GM18907 (cell line): Measurements from ENCODE around the gene ABCA2.
"Not testable (repeated sequence)": the region's sequence is repeated elsewhere in the genome, so short reads cannot be mapped to it uniquely, and the experiment has no call there.

ENCODE experiments used
- ATAC-seq: cut with Tn5 transposase; IDR thresholded peaks from one replicate; pipeline ENCODE4 v1.9.1; 2021; ENCODE audit warnings: mild to moderate bottlenecking, moderate library complexity; ENCODE audit not compliant: unreplicated experiment

Gene ABCA2

DNA sequence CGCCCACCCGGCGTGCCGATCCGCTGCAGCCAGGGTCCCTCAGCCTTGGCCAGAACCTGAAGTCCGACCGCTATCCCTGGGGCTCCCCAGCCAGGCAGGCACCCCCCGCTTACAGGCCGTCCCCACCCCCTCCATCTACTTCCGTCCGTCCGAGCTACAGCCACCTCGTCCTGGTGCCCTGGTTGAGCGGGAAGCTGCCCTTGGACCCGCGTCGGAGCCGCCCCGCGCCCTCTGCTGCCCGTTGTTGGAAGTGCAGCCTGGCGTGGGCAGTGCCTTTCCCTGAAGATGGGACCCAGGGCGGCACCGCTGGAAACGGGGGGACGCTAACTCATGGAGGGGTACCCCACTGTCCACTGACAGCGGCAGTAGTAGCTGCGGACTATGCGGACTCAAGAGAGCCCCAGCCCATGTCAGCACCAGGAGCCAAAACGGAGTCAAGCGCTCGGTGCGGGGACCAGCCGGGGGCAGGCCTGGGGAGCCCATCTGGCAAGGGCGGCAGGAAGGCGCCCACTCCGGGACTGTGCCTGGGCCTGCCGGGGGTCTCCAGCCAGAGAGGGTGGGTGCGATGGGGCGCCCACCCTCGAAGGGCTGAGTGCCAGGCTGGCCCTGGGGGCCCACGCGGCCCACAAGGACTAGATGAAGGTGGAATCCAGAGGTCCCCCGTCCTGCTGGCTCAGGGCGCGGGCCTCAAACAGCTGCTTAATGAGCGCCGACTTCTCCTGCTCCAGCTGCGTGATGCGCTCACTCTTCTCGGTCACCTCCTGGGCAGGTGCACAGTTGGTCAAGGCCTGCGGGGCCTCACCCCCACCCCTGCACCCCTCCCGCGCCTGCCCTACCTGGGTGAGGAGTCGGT lies 36.2 kb upstream of the ABCA2 start:
- ATAC-seq: no peak

DNA sequence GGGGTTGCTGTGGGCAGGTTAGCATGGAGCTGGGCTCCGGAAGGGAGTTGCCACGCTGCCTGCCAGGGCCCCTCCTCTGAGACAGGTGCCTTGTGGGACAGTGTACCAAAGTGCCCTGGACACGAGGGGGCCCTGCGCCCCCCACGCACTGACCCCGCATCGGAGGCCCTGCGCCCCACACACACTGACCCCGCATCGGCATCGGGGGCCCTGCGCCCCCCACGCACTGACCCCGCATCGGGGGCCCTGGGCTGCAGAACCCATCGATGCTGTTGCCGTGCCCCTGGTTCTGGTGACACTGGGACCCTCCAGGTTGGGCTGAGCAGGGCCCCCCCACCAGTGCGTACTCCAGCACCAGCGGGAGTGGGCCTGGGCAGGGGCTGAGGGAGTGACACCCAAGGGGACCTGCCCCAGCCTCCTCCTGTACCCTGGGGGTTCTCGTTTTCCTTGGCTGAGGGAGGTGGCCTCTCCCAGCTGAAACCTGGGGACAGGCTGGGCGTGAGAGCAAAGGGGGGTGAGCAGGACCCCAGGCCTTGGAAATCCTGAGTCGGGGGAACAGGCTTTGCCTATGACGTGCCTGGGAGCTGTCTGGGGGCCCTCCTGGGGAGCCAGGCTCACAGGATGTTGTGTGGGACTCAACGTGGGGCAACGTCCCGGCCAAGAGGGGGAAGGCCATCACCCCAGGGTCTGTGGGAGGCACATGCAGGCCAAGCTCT lies 35.4 kb upstream of the ABCA2 start:
- no peak for ATAC-seq

DNA sequence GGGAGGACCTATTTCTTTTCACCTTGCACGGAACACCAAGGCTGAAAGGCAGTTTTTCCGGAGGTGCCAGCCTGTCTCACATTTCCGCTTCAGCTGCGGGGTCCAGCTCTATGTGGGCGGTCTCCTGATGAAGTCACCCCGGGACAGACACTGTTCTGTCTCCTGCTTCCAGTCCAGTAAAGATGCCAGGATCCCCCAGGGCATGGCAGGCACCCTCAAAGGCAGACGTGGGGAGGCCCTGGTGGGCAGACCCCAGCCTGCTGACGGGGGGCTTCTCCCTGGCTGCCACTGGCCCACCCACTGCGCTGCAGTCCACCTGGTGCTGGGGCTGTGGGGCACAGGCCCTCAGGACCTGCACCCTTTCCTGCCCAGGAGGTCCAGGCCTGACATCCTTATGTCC lies 34.8 kb upstream of the ABCA2 start:
- ATAC-seq: not testable (repeated sequence)

DNA sequence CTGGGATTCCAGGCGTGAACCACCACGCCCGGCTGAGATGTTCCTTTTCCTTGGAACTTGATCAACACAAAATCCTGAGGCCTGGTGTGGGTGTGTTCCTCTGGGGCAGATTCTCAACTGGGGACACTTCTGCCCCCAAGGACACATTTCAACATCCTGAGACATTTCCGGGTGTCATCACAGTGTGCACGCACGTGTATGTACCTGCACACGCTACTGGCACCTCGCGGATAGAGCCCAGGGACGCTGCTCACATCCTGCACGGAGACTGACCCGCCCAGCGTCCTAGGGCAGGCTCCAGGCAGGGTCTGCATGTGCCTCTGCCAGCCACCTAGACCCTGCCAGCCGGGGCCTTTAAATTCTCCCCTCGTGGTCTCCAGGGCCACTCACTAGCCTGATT lies 34.3 kb upstream of the ABCA2 start:
- no peak for ATAC-seq

DNA sequence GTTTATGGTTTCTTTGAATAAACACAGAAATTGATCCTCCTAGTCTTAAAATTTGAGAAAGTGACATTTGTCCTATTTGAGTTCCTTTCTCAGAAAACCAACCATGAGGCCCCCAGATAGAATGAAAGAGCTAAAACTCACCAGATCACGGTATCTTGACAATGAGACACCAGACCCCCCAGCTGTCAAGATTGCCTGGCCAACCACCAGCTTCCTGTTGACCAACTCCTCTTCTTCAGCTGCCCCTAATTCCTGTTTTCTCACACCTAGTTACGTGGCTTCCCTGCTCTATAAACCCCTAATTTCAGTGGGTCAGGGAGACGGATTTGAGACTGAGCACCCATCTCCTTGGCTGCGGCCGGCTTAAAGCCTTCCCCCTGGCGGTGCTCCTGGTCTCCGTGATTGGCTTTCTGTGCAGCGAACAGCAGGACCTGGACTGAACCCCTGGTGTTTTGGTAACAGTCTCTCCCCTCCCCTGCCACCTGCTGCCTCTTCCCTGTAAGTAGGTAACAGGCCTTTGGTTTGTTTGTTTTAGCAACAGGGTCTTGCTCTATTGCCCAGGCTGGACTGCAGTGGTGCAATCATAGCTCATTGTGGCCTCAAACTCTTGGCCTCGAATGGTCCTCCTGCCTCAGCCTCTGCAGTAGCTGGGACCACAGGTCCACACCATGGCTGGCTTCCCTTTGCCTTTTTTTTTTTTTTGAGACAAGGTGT lies 30.6 kb upstream of the ABCA2 start:
- ATAC-seq: no peak

DNA sequence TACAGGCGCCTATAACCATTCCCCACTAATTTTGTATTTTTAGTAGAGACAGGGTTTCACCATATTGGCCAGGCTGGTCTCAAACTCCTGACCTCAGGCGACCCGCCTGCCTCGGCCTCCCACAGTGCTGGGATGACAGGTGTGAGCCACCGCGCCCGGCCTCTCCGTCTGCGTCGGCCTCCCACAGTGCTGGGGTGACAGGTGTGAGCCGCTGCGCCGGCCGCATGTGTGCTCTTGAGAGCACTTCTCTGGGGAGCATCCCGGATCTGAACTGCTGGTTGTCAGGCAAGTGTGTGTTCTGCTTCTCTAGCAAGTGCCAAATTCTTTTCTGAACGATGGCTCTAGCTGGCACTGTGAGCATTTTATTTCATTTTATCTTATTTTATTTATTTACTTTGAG lies 29.5 kb upstream of the ABCA2 start:
- ATAC-seq: no peak

DNA sequence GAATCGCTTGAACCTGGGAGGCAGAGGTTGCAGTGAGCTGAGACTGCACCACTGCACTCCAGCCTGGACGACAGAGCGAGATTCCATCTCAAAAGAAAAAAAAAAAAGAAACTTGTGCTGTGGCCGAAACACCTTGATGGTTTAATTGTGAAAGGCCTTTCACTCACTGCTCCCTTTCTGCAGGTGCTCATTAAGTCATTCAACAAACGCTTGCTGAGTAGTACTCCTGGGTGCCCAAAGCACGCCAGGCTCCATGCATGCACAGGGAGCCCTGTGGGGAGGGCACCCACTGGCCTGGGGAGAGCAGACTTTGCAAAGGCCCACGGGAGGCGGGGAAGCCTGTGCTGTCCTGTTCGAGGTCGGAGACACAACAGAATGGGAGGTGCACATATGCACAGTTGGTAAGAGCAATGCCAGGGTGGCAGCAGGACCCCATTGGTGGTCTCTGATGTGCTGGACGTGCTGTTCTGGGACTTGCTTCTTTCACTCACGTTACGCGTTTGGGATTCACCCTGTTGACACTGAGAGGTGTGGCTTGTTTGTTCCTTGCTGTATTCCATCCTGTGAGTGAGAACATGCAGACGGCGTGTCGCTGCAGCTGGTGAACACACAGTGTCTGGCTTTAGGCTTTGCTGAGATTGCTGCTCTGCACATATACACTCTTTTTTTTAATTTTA lies 28.8 kb upstream of the ABCA2 start:
- ATAC-seq: no peak

DNA sequence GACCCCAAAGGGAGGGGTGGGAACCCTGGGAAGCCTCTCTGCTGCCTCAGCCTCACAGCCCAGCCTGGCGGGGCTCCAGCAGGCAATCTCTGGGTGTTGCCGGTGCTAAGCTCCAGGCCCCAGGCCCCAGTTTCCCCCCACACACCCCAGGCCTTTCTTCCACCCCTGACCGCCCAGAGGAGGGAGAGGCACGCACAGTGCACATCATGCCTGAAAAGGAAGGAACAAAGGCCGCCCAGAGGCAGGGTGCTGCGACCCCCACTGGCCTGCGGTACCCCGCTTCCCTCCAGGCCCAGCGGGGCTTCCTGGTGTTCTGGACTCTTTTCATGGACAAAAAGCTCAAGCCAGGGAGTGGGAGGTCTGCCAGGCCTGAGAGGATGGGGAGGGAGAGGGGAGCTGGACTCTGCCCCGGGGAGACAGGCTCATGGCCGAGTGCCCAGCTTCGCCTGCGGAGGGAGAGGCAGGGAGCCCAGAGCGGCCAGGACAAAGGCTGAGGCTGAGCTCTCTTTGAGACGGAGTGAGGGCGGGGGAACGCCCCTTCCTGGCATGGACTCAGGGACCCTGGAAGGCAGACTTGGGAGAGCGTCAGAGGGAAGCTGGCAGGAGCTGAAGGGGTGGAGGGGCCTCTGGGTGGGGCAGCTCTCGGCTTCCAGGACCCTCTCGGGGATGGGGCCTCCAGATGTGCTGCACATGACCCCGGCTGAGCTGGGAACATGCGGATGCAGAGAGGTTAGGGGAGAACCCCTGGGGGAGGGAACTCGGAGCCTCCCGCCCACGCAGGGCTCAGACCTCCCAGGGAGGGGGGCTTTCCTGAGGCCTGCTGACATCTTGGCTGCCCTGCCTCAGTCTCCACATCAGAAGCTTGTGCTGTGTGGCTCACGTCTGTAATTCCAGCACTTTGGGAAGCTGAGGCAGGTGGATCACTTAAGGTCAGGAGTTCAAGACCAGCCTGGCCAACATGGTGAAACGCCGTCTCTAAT lies 27.6 kb upstream of the ABCA2 start:
- ATAC-seq: no peak

DNA sequence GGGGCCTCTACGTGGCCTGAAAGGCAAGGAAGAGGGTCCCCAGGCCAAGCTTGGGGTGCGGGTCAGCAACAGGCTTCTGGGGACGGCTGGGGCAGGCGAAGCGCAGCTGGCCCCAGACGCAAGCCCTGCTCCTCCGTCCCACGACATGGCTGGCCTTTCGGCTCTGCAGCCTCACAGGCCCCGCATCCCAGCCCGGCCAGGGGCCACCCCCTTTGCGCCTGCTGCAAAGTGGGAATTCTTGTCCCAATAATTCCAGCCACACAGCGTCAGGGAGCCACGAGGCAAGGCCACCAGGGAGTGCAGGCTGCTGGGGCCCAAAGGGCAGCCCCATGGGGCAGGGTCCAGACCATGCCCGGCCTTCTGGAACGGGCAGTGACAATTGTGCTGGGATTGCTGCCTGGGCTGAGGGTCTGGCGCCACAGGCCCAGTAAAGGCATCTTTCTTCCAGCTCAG lies 26.9 kb upstream of the ABCA2 start:
- no peak for ATAC-seq

DNA sequence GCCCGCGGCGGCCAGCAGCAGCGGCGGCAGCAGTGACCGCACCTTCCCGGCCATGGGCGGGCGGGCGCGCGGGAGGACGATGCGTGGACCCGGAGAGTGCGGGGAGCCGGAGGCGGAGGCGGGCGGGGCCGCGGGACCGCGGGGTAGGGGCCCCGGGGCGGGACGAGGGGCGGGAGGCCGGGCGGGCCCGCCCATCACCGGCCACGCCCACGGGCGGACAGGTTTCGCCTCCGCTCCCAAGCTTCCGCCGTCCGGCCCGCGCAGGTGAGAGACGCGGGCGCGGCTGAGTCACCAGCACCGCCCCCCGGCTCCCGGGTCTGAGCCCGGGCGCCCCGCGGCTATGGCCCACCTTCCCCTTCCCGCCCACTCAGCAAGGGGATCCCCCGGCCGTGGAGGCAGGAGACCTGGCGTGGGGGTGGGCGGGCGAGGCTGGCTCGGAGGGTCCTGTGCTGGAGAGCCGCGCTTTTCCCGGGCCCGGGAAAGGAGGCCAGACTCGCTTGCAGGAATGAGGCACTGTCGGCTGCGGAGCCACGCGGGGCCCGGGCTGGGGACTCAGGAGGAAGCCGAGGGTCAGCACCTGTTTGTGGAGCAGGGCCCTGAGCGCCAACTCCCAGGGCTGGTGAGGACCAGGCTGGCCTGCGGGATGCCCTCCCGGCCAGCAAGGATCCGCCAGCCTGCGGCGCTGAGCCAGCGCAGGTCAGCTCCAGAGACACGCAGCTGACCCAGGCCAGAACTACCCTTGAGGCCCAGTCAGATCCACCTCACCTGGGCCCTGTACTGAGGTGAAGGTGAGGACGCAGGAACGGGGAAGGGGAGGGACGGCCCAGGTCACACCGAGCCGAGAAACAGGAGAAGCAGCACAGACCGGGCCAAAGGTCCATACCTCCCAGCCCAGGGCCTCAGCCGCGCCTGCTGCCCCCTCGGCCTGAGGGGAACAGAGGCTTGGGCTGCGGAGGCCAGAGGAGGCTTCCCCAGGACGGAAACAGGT lies 26.2 kb upstream of the ABCA2 start, which contains the start of gene ENTPD2:
ENTPD2 (minus strand) TSS at position 118 of the 988 bp plus-strand sequence; CDS start at position 54, 64 bp downstream.
- ATAC-seq: no peak

DNA sequence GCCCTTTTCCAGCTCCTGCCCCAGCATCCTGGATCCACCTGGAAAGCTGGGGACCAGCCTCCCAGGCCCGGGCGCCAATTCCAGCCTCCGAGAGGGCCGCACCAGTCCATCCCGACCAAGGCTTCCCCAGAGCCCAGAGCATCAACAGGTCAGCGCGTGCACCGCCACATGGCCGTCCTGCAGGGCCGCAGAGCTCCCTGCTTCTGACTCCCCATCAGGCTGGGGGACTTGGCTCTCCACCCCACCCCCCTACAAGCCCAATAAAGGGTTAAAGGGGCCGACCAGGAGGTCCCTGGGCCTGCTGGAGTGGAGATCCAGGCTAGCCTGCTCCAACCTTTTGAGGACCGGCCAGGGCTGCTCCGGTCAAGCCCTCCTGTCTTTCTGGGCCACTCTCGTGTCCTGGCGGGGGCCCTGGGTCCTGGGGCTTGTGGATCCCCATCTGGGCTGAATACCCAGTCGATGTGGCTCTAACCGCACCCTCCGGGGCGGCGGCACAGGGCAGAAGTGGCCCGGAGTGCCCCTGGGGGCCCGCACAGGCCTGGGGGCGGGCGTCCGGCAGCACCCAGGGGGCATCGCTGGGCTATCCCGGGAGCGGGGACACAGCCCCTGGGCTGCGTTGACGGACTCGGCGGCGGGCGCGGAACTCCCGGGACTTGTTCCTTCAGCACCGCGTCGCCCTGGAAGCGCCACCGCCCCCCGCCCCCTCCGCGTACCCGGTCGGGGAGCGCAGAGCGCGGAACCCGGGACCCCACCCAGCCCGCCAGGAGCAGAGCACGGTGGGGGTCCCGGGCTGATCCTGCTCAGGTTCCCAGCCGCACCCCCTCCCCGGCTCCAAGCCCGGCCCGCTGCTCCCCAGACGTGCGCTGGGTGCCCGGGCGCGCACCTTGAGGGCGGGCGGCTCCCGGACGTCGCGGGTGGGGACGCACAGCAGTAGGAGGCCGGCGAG lies 25.2 kb upstream of the ABCA2 start:
- ATAC-seq: no peak

DNA sequence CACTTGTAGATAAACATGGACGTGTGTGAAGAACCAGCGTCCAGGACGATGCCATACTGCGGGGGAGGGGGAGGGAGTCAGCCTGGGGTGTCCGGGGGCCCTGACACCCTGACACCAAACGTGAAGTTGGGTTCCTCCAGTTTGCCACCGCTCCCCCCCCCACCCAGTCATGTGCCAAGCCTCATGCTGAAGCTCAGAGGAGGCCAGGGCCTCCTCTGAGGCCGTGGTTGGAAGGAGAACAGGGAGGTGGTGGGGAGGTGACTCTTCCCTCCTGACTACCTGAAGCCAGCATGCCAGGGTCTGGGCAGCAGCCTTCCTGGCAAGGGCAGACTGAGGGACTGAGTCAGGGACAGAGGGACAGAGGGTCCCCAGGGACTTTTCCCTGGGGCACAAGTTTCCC lies 24.3 kb upstream of the ABCA2 start:
- ATAC-seq: no peak

DNA sequence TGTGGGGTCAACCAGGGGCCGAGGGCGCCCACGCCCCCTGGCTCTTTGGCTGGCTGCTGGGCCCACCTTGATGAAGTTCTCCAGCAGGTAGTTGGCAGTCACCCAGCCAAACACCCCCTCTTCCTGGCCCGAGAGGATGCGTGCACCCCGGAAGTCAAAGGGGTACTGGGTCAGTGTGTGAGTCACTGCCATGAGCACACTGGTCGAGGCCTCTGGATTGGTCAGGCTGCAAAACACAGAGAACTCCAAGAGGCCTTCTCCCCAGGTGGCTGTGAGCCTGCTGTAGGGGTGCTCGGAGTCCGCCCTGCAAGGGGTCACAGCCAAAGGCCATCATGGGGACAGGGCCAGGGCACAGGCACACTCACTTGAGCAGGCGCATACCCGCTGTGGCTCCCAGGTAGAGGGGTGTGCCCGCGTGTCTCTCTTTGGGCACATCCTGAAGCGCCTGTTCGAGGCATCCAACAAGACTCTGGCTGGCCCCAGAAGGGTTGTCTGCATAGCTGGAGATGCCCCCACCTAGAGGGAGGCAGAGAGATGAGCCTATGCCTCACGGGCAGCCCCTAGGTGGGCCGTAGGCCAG lies 23.2 kb upstream of the ABCA2 start:
- ATAC-seq: no peak

DNA sequence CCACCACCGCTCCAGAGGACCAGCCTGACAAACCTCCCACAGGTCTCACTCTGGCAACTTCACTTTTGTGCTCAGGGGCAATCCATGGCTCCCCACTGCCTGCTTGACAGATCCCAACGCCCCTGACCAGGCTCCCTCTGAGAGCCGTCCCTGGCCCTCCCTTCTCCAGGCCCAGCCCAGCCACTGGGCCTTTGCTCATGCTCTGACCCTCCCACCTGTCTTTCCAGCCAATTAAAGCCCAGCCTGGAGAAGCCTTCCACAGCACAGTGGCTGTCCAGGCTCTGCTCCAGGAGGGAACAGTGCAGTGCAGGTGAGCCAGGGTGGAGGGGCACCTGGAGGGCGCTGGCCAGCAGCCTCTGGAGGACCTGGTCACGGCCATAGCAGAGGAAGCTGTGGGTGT lies 22.5 kb upstream of the ABCA2 start:
- no peak for ATAC-seq

DNA sequence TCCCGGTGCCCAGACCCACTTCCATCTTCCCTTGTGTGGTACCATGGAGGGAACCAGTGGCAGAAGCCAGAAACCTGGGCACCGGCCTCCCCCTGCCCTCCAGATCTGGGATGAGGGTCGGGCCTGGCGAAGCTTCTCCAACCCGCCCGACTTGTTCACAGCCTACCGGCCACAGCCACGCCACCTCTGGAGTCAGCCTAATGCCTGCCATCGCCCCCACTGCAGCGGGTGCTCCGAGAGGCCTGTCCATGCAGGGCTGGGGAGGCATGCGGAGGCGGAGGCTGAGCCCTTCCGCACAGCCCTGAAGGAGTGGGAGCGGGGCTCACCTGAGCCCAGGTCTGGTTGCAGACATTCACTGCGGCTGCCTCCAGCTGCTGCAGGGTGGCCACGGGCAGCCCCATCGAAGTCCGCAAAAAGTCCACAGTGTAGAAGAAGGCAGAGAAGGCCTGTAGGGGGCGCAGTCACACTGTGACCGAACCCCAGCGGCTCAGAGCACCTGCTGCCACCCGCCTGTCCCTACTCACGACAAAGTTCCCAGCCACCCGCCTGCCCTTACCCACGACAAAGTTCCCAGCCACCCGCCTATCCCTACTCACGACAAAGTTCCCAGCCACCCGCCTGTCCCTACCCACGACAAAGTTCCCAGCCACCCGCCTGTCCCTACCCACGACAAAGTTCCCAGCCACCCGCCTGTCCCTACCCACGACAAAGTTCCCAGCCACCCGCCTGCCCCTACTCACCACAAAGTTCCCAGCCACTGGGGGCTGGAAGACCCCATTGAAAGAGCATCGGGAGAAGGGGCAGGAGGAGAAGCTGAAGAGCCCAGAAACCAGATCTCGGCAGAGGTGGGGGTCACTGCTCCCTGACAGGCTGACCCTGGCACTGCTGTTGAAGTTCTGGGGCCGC lies 21.8 kb upstream of the ABCA2 start:
- no peak for ATAC-seq
